ENCODE data around the gene ATP1A4. TPM values are rescaled to one million over a fixed set of nuclear protein-coding genes. Genes with fewer than 3 reads are reported as not detected.

The ATP1A4 gene
- total and polyA plus RNA-seq, 2 of the 8 experiments (the other 6 are each of a cell fraction or from before 2014, with no cell fraction given) = 0.48 to 0.61 TPM

DNA sequence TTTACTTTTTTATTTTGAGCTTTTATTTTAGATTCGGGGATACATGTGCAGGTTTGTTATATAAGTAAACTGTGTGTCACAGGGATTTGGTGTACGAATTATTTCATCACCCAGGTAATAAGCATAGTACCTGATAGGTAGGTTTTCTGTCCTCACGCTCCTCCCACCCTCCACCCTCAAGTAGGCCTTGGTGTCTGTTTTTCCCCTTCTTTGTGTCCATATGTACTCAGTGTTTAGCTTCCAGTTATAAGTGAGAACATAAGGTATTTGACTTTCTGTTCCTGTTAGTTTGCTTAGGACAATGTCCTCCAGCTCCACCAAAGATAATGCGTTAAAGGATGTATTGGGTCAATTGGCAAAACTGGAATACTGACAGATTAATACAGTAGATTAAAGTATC is 5.8 kb downstream of the ATP1A4 start (continued):
- no peak for TF ChIP-seq MAFK (IDR thresholded peaks at IDR 0.05; ENCODE audit: low read depth, low read length)
- no peak for TF ChIP-seq TAF1 (IDR thresholded peaks at IDR 0.05; ENCODE audit: low read depth, low read length)
- TF ChIP-seq KDM1A (IDR thresholded peaks at IDR 0.05; ENCODE audit: borderline replicate concordance, low read length) = no peak
- TF ChIP-seq BACH1 (IDR thresholded peaks at IDR 0.05; ENCODE audit: low read length) = no peak
- TF ChIP-seq JUN (IDR thresholded peaks at IDR 0.05; ENCODE audit: low read depth, low read length) = no peak
- TF ChIP-seq RBBP5 (IDR thresholded peaks at IDR 0.05; ENCODE audit: borderline replicate concordance, low read depth, low read length) = no peak
- TF ChIP-seq, protein P1, sequence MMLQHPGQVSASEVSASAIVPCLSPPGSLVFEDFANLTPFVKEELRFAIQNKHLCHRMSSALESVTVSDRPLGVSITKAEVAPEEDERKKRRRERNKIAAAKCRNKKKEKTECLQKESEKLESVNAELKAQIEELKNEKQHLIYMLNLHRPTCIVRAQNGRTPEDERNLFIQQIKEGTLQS (IDR thresholded peaks at IDR 0.05; ENCODE audit: insufficient read depth, low read depth, low read length) = no peak
